ENCODE data around the gene PRMT3. TPM values are rescaled to one million over a fixed set of nuclear protein-coding genes. Genes with fewer than 3 reads are reported as not detected.

The PRMT3 gene
- total RNA-seq, 1 experiment from 2014 or later, result 39.6 TPM

DNA sequence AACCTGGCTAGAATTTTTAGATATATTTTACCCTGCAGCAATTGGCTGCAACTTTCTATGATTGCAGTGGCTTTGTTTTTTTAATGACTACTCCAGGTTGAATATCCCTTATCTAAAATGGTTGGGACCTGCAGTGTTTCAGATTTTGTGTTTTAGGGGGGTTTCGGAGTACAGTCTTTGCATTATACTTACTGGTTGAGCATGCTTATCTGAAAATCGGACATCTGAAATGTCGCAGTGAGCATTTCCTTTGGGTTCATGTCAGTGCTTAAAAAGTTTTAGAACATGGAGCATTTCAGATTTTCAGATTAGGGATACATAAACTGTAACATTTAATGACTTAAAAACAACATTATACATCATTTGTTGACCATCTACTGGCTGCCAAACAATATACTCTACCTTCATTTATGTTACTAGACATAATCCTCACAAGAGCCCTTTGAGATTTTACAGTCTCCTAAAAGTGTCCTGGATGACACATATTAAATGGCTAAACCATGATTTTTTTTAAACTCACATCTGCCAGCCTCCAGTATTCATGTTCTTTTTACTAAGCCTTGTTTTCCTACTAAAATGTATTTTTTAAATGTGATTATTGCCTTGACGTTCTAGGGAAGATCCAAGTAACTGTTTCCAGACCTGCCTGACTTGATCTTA is 66.3 kb downstream of the PRMT3 start:
- H3K27me3 ChIP-seq (ENCODE audit: low read length), result no peaks in the 10 kb centered on the region
- peaks cover 75% of the 10 kb centered on the region for H3K79me2 ChIP-seq (ENCODE audit: low read length)
- no peak for DNase-seq
- H3K4me2 ChIP-seq (ENCODE audit: low read depth, low read length, poor library complexity, severe bottlenecking), result no peak overlapping the region
- H3K4me1 ChIP-seq (ENCODE audit: low read length), result peaks cover 13% of the 10 kb centered on the region
- H3K4me3 ChIP-seq (ENCODE audit: low read length), result no peak overlapping the region
- H3K27ac ChIP-seq (ENCODE audit: low read length), result no peak overlapping the region
- no peak overlapping the region for H2AFZ ChIP-seq (ENCODE audit: low read length)
- H3K36me3 ChIP-seq (ENCODE audit: insufficient read depth, low read length), result peaks cover 35% of the 10 kb centered on the region; the same call in 1 of the 2 replicates
- no peaks in the 10 kb centered on the region for H4K20me1 ChIP-seq (ENCODE audit: insufficient read depth, low read depth, low read length)
- no peaks in the 10 kb centered on the region for H3K9me3 ChIP-seq (ENCODE audit: low read length)
- H3K9ac ChIP-seq (ENCODE audit: low read length), result no peak overlapping the region
- no peaks in the 10 kb centered on the region for H3K9me2 ChIP-seq (replicated peaks; ENCODE audit: insufficient read depth, low read length)

DNA sequence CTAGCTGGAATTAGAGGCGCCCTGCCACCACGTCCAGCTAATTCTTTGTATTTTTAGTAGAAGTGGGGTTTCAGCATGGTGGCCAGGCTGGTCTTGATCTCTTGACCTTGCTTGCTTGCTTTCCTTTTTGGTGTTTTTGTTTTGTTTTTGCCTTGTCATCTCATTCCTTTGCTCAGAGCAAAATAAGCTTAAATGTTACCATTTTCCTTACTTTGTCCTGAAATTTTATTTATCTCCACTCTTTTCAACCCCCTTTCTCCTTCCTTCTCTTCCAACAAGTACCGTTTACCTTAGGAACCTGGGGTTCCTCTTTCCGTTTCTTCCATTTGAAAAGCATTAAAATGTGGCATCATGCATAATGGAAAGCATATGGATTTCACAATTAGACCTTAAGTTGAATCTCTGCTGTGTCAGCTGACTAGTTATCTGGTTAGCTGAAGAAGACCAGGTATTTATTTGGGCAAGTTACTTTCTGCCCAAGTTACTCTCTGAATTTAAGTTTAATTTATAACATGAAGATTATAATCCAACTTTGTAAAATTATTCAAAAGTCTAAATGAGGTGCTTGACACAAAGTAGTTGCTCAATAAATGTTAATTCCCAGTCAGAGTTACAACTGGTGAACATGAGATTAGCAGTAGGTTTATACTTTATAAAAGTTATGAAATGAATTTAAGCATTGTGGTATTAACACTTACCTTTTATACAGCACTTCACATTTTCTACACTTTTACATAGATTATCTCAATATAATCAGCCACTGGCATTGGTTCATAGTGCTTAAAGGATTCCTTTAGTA is 69.7 kb downstream of the PRMT3 start:
- no peaks in the 10 kb centered on the region for H4K20me1 ChIP-seq (ENCODE audit: insufficient read depth, low read depth, low read length)
- no peaks in the 10 kb centered on the region for H3K9me2 ChIP-seq (replicated peaks; ENCODE audit: insufficient read depth, low read length)
- DNase-seq, result no peak
- H3K4me3 ChIP-seq (ENCODE audit: low read length), result no peak overlapping the region
- no peak overlapping the region for H3K4me2 ChIP-seq (ENCODE audit: low read depth, low read length, poor library complexity, severe bottlenecking)
- no peaks in the 10 kb centered on the region for H3K27me3 ChIP-seq (ENCODE audit: low read length)
- H2AFZ ChIP-seq (ENCODE audit: low read length), result no peak overlapping the region
- no peaks in the 10 kb centered on the region for H3K9me3 ChIP-seq (ENCODE audit: low read length)
- peak overlapping the region; percentile 21; the same call in 1 of the 2 replicates for H3K27ac ChIP-seq (ENCODE audit: low read length)
- no peak overlapping the region for H3K9ac ChIP-seq (ENCODE audit: low read length)
- H3K36me3 ChIP-seq (ENCODE audit: insufficient read depth, low read length), result peaks cover 37% of the 10 kb centered on the region; the same call in 1 of the 2 replicates
- H3K79me2 ChIP-seq (ENCODE audit: low read length), result peaks cover 72% of the 10 kb centered on the region
- peaks cover 17% of the 10 kb centered on the region for H3K4me1 ChIP-seq (ENCODE audit: low read length)

DNA sequence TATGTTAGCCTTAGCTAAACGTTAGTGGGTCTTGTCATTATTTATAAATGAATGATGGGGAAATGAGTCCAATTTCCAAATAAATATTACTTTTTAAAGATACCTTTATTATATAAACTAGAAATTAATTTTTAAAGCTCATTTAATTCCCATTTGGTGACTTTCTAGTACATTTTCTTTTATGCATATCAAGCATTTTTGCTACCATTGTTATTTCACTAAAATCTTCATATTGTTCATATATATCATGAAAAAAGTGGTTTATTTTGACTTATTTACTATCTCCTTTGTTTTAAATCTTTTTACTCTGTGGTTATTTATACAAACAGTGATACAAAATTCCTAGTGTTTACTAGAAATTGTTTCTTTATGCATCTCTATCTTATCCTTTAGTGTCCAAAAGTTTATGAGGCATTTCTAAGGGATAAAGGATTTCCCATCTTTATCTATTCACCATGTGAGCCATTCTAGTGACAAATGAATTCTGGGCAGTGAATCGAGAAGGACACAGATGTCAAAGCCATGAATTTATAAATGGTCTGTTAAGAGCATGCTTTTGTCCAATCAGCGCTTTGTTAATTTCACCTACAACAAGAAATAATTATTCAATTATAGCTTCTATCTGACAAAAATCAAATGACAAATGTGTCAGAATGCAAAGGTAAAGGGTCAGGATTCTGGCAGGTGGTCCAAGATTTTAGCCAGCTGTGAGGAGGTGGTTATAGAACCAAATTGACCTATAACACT is 70.6 kb downstream of the PRMT3 start:
- no peak overlapping the region for H3K4me2 ChIP-seq (ENCODE audit: low read depth, low read length, poor library complexity, severe bottlenecking)

DNA sequence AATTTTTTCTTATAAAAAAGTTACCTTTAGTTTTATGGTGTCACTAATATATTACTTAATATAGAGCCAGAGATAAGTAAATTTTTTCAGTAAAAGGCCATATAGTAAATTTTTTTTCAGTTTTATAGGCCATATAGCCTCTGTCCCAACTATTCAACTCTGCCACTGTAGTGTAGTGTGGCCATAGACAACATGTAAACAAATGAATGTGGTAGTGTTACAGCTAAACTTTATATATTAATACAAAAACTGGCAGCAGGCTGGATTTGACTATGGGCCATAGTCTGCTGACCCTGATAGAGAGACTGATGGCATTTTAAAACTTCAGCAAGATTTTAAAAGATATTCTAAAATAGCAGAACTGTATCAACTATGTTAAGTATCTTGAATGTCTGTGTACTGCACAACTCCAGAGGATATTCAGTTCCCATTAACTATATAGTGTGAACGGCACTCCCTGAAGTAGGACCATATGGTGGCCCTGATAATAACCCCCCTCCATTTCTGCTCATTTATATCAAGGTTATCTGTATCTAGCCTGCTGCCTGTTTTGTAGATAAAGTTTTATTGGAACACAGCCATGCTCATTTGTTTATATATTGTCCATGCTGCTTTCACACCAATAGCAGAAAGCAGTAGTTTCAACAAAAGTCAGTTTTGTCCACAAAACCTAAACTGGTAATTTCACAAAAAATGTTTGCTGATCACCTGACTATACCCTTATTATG is 71.6 kb downstream of the PRMT3 start:
- no peaks in the 10 kb centered on the region for H4K20me1 ChIP-seq (ENCODE audit: insufficient read depth, low read depth, low read length)
- no peaks in the 10 kb centered on the region for H3K9me3 ChIP-seq (ENCODE audit: low read length)
- H3K27me3 ChIP-seq (ENCODE audit: low read length), result no peaks in the 10 kb centered on the region
- H3K4me3 ChIP-seq (ENCODE audit: low read length), result no peak overlapping the region
- H3K36me3 ChIP-seq (ENCODE audit: insufficient read depth, low read length), result peaks cover 31% of the 10 kb centered on the region; the same call in 1 of the 2 replicates
- DNase-seq, result no peak
- no peak overlapping the region for H3K4me2 ChIP-seq (ENCODE audit: low read depth, low read length, poor library complexity, severe bottlenecking)
- no peak overlapping the region for H3K9ac ChIP-seq (ENCODE audit: low read length)
- H3K9me2 ChIP-seq (replicated peaks; ENCODE audit: insufficient read depth, low read length), result no peaks in the 10 kb centered on the region
- H2AFZ ChIP-seq (ENCODE audit: low read length), result no peak overlapping the region
- peaks cover 17% of the 10 kb centered on the region for H3K4me1 ChIP-seq (ENCODE audit: low read length)
- no peak overlapping the region for H3K27ac ChIP-seq (ENCODE audit: low read length)
- H3K79me2 ChIP-seq (ENCODE audit: low read length), result peaks cover 60% of the 10 kb centered on the region

More for the DNA sequence above, 70.6 kb downstream of the PRMT3 start:
- Histone ChIP-seq H3K27ac (ENCODE audit: low read length) (no peak overlapping the region), H3K4me3 (ENCODE audit: low read length) (no peak overlapping the region), H3K27me3 (ENCODE audit: low read length) (no peaks in the 10 kb centered on the region), H3K79me2 (ENCODE audit: low read length) (peaks cover 64% of the 10 kb centered on the region), H3K4me1 (ENCODE audit: low read length) (peaks cover 17% of the 10 kb centered on the region), H3K9me3 (ENCODE audit: low read length) (no peaks in the 10 kb centered on the region), H2AFZ (ENCODE audit: low read length) (no peak overlapping the region), H3K9me2 (replicated peaks; ENCODE audit: insufficient read depth, low read length) (no peaks in the 10 kb centered on the region), H3K36me3 (ENCODE audit: insufficient read depth, low read length) (peaks cover 31% of the 10 kb centered on the region; the same call in 1 of the 2 replicates), H3K9ac (ENCODE audit: low read length) (no peak overlapping the region), H4K20me1 (ENCODE audit: insufficient read depth, low read depth, low read length) (no peaks in the 10 kb centered on the region)
- DNase-seq, result no peak

DNA sequence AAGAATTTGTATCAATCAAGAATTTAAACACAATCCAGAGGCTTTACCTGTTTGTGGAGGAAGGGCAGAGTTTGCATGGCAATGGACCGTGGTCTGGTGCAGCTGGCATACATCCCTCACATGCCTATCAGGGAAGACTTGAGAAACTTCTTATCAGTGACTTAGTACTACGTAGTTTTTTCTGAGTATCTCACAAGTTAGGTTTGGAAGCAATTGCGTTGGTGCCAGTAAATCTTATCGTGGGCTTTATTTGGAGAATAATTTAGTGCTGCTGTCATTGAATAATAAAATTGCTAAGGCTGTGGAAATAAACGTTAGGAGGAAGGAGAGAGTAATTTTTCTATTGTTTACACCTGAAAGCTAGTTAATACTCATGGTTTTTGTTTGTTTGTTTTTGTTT is 72.3 kb downstream of the PRMT3 start:
- H3K27ac ChIP-seq (ENCODE audit: low read length), result no peak overlapping the region
- H2AFZ ChIP-seq (ENCODE audit: low read length), result no peak overlapping the region
- H3K9me2 ChIP-seq (replicated peaks; ENCODE audit: insufficient read depth, low read length), result no peaks in the 10 kb centered on the region
- no peaks in the 10 kb centered on the region for H3K27me3 ChIP-seq (ENCODE audit: low read length)
- peaks cover 17% of the 10 kb centered on the region for H3K4me1 ChIP-seq (ENCODE audit: low read length)
- H3K4me2 ChIP-seq (ENCODE audit: low read depth, low read length, poor library complexity, severe bottlenecking), result no peak overlapping the region
- no peak overlapping the region for H3K4me3 ChIP-seq (ENCODE audit: low read length)
- H3K79me2 ChIP-seq (ENCODE audit: low read length), result peaks cover 59% of the 10 kb centered on the region
- H3K36me3 ChIP-seq (ENCODE audit: insufficient read depth, low read length), result peaks cover 30% of the 10 kb centered on the region
- H4K20me1 ChIP-seq (ENCODE audit: insufficient read depth, low read depth, low read length), result no peaks in the 10 kb centered on the region
- DNase-seq, result no peak
- no peaks in the 10 kb centered on the region for H3K9me3 ChIP-seq (ENCODE audit: low read length)
- no peak overlapping the region for H3K9ac ChIP-seq (ENCODE audit: low read length)

DNA sequence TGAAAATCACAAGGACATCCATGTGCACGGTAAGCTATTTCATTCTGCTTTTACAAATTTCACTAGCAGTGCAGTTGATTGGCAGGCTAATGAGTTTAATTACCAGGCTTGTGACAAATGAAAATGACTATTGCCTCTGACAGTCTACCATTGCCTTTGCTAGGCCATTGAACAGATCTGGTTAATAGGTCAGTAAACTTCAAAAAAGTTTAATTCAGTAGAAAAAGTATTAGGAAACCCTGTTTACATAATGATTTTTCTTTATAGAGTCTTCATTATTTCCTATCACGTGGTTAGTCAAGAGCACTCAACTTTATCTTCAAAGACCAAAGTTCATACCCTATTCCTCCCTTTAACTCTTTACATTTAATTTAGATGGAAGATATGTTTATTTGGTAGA is 77.0 kb downstream of the PRMT3 start:
- no peaks in the 10 kb centered on the region for H3K27me3 ChIP-seq (ENCODE audit: low read length)
- H3K9ac ChIP-seq (ENCODE audit: low read length), result no peak overlapping the region
- no peaks in the 10 kb centered on the region for H4K20me1 ChIP-seq (ENCODE audit: insufficient read depth, low read depth, low read length)
- no peak for DNase-seq
- H3K27ac ChIP-seq (ENCODE audit: low read length), result no peak overlapping the region
- H3K79me2 ChIP-seq (ENCODE audit: low read length), result peaks cover 58% of the 10 kb centered on the region
- no peaks in the 10 kb centered on the region for H3K9me2 ChIP-seq (replicated peaks; ENCODE audit: insufficient read depth, low read length)
- peaks cover under 1% of the 10 kb centered on the region for H3K4me1 ChIP-seq (ENCODE audit: low read length)
- H2AFZ ChIP-seq (ENCODE audit: low read length), result no peak overlapping the region
- H3K4me2 ChIP-seq (ENCODE audit: low read depth, low read length, poor library complexity, severe bottlenecking), result no peak overlapping the region
- peaks cover 44% of the 10 kb centered on the region for H3K36me3 ChIP-seq (ENCODE audit: insufficient read depth, low read length)
- no peak overlapping the region for H3K4me3 ChIP-seq (ENCODE audit: low read length)
- H3K9me3 ChIP-seq (ENCODE audit: low read length), result no peaks in the 10 kb centered on the region

DNA sequence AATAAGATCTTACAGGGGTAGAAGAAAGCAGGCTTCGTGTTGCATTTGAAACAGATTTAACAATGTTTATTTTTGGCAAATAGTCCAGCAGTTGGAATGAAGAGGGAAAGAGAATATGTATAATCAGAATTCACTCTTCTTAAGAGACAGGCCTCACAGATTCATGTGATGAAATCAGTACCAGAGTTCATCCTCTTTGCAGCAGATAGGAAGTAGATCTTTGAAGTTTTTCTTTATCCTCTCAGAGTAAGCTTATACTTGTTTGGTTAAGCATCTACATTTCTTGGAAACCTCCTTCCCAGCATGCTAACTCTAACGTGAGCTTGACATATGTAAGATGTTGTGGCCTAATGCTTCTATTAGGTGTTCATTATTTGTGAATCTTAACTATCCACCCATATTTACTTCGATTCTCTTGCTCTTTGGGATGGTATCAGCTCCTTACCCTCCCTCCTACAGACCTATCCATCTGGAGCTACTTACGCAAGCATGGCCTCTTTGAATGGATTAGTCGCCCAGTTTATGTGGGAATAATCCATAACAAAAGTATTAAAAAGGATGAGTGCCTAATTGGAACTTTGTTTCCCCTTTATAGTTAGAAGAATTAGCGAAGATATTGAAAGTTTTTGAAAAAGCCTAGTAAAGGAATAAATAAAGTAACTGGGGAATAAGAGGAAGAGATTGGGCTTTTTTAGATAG is 80.1 kb downstream of the PRMT3 start:
- H3K4me2 ChIP-seq (ENCODE audit: low read depth, low read length, poor library complexity, severe bottlenecking), result no peak overlapping the region
- H3K79me2 ChIP-seq (ENCODE audit: low read length), result peaks cover 67% of the 10 kb centered on the region
- H4K20me1 ChIP-seq (ENCODE audit: insufficient read depth, low read depth, low read length), result no peaks in the 10 kb centered on the region
- no peak overlapping the region for H3K27ac ChIP-seq (ENCODE audit: low read length)
- no peaks in the 10 kb centered on the region for H3K4me1 ChIP-seq (ENCODE audit: low read length)
- no peak overlapping the region for H3K9ac ChIP-seq (ENCODE audit: low read length)
- H2AFZ ChIP-seq (ENCODE audit: low read length), result no peak overlapping the region
- no peak for DNase-seq
- H3K9me3 ChIP-seq (ENCODE audit: low read length), result no peaks in the 10 kb centered on the region
- H3K36me3 ChIP-seq (ENCODE audit: insufficient read depth, low read length), result peaks cover 42% of the 10 kb centered on the region
- H3K27me3 ChIP-seq (ENCODE audit: low read length), result no peaks in the 10 kb centered on the region
- H3K4me3 ChIP-seq (ENCODE audit: low read length), result no peak overlapping the region
- no peaks in the 10 kb centered on the region for H3K9me2 ChIP-seq (replicated peaks; ENCODE audit: insufficient read depth, low read length)

Data from Karpas-422 (cell line).